Activated CD8-positive, alpha-beta memory T cell treated with anti-CD3 and anti-CD28 coated beads, Interleukin-2, amount 50 U/mL, for 24 hours (primary cell): ENCODE measurements around the gene ERC1.
"Not testable (repeated sequence)": the region's sequence is repeated elsewhere in the genome, so short reads cannot be mapped to it uniquely, and the experiment has no call there.

ENCODE experiments used
- DNase-seq: peaks from one replicate; pipeline ENCODE4 v3.0.0-alpha.2; 2020; ENCODE audit errors: extremely low read depth

Gene ERC1

DNA sequence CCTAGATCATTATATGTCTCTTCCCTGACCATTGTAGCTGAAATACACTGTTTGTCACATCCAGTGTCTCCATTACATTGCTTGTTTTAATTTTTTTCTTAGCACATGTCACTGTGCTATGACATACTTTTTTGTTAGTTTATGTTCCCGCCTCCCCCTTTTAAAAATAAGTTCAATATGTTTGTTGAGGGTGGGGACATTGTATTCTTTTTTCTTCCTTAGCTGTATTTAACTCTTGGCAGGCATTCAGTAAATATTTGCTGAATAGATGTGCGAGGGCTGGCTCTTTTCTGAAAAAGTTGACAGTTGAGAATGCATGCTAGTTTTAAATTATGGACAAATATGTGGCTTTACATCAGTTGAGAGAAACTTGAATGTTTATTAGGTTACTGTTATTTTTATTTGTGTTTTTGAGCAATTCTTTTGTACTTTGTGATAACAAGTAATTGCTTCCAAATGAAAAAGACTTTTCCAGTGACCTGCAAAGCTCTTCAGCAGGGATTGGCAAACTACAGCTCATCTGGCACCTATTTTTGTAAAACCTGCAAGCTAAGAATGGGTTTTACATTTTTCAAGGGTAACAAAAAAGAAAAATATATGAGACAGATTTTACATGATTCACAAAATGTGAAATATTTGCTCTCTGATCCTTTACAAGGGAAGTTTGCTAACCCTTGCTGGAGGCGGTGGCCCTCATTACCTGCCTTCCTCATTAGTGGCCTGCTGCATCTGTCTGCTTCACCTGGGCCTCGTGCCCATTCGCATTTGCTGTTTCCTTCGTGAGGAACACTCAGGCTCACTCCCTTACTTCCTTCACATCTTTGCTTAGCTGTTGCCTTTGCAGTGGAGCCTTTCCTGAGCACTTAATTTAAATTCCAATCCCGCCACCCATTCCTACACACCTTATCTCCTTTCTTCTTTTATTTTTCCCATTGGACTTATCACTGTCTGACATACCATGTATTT lies 229.4 kb downstream of the ERC1 start:
- DNase-seq, result no peak

DNA sequence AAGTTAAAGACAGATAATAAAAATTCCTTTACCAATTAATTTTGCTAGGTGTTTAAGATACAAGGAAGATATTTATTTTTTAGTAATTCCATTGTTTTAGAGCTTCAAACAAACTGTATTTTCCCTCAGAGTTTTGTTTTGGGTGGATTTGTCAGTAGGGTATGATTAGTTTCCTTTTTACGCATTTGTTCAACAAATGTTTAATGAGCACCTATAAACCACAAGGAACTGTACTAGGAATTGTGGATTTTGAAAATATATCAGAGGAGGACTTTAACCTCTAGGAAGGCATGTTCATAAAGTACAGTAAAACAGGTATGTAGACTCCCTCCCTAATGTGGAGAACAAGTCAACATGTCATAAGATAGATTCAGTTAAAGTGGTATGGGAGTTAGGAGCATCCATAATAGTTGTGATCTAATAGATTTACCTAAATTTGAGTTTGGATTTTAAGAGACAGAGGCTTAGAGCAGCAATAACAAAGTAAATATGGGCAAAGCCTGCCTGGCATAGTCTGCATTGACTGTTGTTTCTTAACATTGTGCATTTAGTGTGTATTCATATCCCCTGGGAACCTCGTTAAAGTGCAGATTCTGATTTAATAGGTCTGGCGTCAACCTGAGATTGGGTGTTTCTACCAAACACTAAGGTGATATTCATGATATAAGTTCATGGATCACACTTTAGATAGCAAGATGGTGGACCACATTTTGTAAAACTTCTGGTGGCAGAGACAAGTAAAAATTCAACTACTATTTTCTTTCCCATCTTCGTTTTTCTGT lies 232.0 kb downstream of the ERC1 start:
- DNase-seq, result no peak

DNA sequence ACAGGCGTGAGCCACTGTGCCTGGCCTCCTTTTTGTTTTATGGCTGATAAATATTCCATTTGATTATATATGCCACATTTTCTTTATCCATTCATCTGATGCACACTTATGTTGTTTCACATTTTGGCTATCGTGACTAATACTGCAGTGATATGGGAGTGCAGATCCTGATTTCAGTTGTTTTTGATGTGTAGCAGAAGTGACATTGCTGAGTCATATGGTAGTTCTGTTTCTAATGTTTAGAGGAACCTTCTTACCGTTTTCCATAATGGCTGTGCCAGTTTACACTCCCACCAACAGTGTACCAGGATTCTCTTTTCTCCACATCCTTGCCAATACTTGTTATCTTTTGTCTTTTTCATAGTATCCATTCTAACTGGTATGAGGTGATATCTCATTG lies 235.9 kb downstream of the ERC1 start:
- no peak for DNase-seq

DNA sequence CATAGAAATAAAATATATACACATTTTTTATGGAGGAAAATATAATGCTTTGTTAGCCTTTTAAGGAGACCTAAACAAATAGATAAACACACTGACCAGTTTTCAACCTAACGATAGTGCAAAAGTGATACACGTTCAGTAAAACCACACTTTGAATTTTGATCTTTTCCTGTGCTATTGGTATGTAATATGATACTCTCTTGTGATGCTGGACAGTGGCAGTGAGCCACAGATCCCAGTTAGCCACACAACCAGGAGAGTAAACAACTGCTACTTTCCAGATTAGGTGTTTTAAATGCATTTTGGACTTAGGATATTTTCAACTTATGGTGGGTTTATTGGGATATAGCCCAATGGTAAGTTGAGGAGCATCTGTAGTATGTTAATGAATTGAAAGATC lies 243.1 kb downstream of the ERC1 start:
- no peak for DNase-seq

DNA sequence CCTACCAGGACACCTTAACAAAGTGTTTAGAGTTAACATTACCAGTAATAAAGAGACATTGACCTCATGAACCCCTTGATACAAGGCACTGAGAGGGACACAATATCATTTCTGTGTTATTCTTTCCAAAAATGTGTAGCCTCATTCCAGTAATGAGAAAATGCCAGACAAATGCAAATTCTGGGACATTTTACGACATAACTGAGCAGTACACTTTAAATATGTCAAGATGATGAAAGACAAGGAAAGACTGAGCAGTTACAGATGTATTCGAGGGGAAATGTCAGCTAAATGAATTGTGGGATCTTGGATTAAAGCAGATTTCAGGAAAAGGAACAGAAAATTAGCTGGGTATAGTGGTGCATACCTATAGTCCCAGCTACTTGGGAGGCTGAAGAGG lies 255.6 kb downstream of the ERC1 start:
- DNase-seq, result no peak

DNA sequence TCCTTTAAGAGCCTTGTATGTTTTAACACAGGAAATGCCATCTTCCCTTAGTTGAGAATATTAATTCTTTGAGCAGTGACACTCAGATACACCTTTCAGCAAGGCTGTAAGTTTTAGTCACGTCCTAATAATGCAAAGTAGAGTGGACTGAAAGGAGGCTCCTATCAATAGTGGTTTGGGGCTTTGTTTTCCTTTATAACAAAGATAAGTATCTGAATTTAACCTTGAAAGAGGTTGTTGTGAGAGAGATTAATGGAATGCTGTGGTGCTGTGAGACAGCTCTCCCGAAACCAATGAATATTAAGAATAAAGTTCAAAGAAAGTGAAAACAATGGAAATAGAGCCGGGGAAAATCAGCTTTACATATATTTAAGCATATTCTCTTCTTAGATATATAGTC lies 259.6 kb downstream of the ERC1 start:
- DNase-seq, result no peak

DNA sequence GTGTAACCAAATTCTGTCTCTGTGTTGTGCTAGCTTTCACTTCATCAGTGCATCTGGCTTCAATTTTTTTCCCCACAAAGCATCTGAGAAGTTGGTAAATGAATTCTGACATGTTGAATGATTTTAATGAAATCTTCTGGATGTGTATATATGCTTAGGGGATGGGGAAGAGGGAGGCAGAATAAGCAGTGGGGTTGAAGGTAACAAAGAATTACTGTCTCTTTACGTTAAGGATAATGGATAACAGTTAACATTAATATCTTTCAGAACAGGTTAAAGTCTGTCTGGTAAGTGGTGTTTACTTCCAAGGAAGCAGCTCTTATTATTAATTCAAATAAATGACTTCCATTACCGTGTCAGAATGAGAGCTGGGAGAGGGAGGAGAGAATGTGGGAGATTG lies 261.7 kb downstream of the ERC1 start:
- no peak for DNase-seq

DNA sequence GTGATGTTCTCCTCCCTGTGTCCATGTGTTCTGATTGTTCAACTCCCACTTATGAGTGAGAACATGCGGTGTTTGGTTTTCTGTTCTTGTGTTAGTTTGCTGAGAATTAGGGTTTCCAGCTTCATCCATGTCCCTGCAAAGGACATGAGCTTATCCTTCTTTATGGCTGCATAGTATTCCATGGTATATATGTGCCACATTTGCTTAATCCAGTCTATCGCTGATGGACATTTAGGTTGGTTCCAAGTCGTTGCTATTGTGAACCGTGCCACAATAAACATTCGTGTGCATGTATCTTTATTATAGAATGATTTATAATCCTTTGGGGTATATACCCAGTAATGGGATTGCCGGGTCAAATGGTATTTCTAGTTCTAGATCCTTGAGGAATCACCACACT lies 264.1 kb downstream of the ERC1 start:
- not testable (repeated sequence) for DNase-seq

DNA sequence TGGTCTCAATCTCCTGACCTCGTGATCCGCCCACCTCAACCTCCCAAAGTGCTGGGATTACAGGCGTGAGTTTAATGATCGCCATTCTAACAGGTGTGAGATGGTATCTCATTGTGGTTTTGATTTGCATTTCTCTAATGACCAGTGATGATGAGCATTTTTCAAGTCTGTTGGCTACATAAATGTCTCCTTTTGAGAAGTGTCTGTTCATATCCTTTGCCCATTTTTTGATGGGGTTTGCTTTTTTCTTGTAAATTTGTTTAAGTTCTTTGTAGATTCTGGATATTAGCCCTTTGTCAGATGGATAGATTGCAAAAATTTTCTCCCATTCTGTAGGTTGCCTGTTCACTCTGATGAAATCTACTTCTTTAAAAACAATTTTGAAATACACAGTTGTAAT lies 264.8 kb downstream of the ERC1 start:
- DNase-seq, result not testable (repeated sequence)

DNA sequence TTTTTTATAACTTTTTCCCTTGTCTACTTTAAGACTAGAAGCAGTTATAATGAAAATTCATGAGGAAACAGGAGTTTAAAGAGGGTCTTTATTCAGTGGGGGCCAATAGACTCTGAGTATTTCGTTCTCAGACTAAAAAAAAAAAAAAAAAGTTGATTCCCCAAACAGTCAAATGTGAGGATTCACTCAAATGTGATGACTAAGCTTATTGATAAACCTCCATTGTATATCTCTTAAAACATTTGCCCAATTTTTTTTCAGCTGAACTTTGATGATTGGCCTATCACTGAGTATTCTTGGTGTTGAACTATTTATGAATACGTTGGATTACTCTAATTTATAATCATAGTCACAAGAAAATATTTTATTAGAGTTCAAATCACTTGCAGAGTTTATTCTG lies 265.3 kb downstream of the ERC1 start:
- DNase-seq, result no peak

DNA sequence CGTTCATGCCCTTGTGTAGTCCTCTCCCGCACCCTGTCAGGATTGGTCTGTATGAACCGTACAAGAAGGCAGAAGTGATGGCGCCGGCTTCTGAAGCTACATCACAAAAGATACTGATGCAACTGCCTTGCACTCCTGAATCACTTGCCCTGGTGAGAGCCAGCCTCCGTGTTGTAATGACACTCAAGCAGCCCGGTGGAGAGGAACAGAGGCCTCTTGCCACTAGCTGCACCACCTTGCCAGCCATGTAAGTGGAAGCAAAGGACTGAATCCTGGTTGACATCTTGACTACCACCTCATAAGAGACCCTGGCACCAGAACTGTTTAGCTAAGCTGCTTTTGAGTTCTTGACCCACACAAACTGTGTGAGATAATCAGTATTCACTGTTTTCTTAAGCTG lies 266.0 kb downstream of the ERC1 start:
- no peak for DNase-seq

DNA sequence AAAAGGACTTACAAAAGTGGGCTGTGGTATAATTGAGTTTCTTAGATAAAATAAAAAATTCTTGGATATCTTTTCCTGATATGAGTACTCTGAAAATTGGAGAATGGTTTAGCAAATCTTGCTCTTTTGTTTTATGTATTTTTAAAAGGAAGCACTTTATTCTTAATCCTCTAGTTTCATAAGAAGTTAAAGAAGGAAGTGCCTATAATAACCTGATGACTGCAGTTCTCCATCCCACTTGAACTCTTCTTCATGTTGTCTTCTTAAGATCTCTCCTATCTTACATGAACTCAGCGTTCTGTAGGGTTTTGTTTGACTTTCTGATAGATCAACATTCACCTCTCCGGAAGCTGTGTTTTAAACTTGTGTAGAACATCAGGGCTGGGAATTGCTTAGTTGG lies 271.0 kb downstream of the ERC1 start:
- DNase-seq, result no peak

DNA sequence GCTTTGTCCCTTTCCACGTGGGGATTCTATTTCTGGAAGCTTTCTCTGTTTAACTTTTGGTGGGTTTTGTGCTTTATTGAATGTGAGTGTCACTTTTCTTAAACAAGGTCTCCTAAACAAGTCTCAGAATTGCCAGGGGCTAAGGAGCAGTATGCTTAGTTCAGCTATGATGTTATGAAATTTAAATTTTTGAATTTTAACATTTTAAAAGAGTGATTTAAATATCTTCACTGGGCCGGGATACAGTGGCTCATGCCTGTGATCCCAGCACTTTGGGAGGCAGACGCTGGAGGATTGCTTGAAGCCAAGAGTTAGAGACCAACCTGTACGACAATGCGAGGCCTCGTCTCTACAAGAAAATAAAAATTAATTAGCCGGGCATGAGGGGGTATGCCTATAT lies 276.2 kb downstream of the ERC1 start:
- no peak for DNase-seq

DNA sequence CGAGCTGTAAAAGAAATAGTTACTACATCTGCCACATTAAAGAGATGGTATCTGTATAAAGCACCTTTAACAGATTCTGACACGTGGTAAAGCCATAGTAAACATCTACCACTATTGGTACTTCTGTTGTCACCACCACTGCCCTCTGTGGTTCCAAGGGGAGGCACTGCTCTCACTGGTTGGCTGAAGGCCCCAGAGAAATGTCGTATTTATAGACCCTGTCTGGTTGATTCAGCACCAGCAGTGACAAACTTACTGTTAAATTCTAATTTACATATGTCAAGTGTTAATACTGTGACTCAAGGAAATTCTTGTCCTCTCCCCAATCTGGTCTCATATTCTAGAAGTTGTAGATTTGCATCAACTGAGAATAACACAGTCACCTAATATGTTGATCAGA lies 281.1 kb downstream of the ERC1 start:
- DNase-seq, result no peak

DNA sequence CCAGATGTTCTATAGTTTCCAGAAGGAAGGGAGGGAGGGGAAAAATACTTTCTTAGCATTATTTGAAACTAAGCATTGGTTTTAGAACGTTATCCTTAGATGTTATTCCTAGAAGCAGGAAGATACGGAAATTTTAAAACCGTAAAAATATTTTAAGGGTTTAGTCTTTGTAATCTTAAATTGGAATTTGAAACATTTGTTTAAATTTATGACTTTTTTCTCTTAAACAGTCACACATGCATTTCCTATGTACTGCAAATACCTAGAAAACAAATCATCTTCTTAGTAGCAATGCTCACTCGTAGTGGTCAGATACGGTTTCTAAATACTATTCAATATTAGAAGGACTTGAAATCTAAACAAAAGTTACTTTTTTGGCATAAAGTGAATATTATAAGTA lies 282.0 kb downstream of the ERC1 start:
- DNase-seq, result no peak

DNA sequence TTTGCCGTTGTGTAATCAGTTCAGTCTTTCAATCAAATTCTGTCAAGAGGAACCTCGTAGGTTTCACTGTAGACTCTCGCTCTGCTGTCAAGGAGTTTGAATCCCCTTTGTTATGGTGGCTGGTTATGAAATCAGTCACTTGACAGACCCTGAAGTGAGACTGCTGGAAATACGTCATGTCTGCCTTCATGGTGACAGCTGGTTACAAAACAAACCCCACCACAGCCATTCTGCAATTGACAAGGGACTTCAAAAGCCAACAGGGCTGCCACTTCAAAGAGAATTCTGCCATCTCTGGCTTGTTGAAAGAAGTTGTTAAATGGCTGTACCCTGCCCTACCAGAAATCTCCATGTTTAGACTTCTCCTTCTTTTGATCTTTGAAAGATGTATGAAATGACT lies 286.9 kb downstream of the ERC1 start:
- no peak for DNase-seq

DNA sequence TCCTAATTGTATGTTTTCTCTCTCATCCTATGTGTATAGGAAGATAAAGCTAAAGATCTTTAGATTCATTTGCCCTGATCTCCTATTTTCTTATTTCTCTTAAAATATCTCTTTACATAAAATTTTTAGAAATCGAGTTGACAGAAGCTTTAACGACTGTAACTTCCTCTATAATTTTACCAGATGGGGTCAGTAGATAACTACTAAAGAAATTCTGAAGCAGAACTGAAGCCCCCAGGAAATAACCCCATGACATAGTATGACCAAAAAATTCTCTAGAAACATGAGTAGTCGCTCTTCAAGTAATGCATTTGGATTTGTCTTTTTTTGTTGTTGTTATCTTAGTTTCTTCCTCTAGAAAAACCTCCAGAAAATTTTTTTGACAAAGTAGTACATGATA lies 288.0 kb downstream of the ERC1 start:
- no peak for DNase-seq

DNA sequence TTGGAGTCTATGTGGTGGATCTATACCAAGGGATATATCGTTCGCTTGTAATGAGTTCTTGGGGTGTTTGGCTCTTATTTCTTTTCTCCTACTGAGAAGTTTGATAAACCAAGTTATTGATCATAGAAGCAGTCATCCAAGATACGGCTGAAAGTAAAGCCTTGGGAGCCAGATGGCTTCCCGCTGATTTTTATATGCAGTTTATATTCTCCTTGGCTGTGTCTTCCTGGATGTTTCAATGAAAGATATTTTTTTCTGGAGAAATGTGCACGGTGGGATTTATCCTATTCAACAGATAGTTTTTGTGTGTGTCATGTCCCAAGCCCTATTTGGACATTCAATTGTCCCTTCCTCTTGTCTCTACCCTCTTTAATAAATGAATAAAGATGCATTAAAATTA lies 289.0 kb downstream of the ERC1 start:
- DNase-seq, result no peak

DNA sequence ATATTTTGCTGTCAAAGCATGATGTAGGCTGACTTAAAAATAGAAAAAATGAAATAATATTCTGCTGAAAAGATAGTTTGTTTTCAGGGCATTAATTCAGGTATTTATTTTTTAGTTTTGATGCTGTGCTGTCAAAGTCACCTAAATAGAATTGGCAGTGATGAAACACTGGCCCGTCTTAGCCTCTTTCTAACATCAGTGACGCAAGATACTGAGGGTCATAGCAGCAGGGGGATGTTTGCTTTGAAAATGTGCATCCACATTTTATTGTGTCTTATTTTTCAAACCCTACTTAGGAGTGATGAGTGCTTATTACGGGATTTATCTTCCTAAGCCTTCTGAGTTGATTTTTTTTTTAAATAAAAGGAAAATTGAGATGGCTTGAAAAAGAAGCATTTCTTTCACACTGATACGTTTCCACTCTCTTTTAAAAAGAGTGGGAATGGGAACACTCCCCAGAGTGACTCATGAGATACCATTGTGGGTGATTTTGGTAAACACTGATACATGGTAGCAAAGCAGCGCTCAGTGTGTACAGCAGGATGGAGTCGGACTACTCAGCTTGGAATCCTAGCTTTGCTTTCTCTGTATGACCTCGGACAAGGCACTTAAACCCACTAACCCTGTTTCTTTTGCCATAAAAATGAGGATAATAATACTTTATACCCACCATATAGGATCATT lies 290.8 kb downstream of the ERC1 start:
- no peak for DNase-seq

DNA sequence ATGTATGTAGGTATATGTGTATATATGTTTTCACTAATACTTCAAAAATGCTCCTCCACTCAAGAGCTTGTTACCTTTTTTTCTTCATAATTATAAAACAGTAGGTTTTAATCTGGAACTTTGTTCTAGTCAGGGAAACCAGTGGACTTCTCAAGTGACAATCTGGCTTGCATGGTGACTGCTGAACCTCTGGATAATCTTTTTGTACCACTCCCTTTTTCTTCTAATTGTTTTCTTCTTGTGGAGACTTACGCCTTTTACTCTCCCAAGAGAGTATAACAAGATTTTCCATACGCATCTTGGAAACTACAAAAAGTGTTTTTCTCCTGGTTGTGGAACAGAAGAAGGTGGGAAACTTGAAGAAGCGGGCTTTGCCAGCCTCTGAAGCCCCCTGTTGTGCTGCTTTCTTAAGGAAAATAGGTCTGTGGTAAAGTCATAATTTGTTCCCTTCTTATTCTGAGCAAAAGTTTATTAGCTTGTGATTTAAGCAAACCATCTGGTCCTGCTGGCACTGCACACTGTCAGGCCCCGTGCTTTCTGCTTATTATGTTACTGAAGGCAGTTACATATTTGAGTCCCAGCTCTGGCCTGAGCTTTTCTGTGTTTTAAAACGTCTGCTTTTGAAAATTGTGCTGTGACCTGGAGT lies 291.8 kb downstream of the ERC1 start:
- no peak for DNase-seq

DNA sequence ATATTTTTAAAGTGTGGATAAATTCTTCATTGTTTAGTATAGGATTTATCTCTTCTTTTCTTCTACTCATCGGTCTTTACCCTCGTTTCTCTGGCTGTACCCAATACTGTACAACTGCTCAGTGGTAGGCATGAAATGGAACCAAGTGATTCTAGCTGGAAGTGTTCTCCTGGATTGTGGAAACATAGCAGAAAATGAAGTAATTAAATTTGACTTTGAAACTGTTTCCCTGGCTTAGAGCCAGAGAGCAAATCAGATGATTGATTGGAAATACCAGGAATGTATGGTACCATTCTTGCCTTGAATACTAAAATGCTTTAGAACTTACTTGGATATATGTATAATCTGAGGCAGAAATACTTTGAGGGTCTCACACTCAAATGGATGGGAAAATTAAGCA lies 292.3 kb downstream of the ERC1 start:
- no peak for DNase-seq

DNA sequence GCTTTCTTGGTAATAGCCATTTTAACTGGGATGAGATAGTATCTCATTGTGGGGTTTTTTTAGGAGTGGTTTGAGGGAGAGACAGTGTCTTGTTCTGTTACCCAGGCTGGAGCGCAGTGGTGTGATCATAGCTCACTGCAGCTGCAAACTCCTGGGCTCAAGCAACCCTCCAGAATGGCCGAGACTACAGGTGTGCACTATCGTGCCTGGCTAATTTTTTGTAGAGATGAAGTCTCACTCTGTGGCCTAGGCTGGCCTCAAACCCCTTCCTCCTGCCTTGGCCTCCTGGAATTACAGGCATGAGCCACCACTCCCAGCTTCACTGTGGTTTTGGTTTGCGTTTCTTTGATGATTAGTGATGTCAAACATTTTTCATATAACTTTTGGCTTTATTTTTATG lies 293.6 kb downstream of the ERC1 start:
- DNase-seq, result no peak
